HG03432 (cell line): ENCODE results near the gene CAMTA1.

Experiments used
- ATAC-seq: cut with Tn5 transposase; IDR thresholded peaks from one replicate; pipeline ENCODE4 v1.9.1; 2021; ENCODE audit warnings: mild to moderate bottlenecking, moderate library complexity; ENCODE audit not compliant: unreplicated experiment

CAMTA1 gene

GRCh38 chr1:7348073-7348472 lies 562.8 kb downstream of the CAMTA1 start:
- ATAC-seq = no peak

GRCh38 chr1:7348580-7348979 lies 563.3 kb downstream of the CAMTA1 start:
- ATAC-seq = no peak

GRCh38 chr1:7350804-7351203 lies 565.5 kb downstream of the CAMTA1 start:
- no peak for ATAC-seq

- ATAC-seq = no peak
Observed at GRCh38 chr1:7351649-7352048, 566.4 kb downstream of the CAMTA1 start.

- ATAC-seq = no peak
Observed at GRCh38 chr1:7352364-7352763, 567.1 kb downstream of the CAMTA1 start.

GRCh38 chr1:7352974-7353373 lies 567.7 kb downstream of the CAMTA1 start:
- ATAC-seq = no peak

- no peak for ATAC-seq
Observed at GRCh38 chr1:7355646-7356045, 570.4 kb downstream of the CAMTA1 start.

- no peak for ATAC-seq
Observed at GRCh38 chr1:7356079-7356478, 570.8 kb downstream of the CAMTA1 start.

GRCh38 chr1:7358425-7358824 lies 573.2 kb downstream of the CAMTA1 start:
- ATAC-seq = no peak

GRCh38 chr1:7360526-7360925 lies 575.3 kb downstream of the CAMTA1 start:
- ATAC-seq = no peak

- ATAC-seq = no peak
Observed at GRCh38 chr1:7362947-7363346, 577.7 kb downstream of the CAMTA1 start.

- no peak for ATAC-seq
Observed at GRCh38 chr1:7363450-7363849, 578.2 kb downstream of the CAMTA1 start.

- ATAC-seq = no peak
Observed at GRCh38 chr1:7365706-7366105, 580.5 kb downstream of the CAMTA1 start.

GRCh38 chr1:7366286-7366954 lies 581.2 kb downstream of the CAMTA1 start:
- ATAC-seq = no peak

GRCh38 chr1:7366955-7367665 lies 581.9 kb downstream of the CAMTA1 start:
- ATAC-seq = no peak

GRCh38 chr1:7369866-7370265 lies 584.6 kb downstream of the CAMTA1 start:
- no peak for ATAC-seq

- ATAC-seq = no peak
Observed at GRCh38 chr1:7371926-7372325, 586.7 kb downstream of the CAMTA1 start.

GRCh38 chr1:7372477-7373120 lies 587.3 kb downstream of the CAMTA1 start:
- no peak for ATAC-seq

GRCh38 chr1:7373251-7373650 lies 588.0 kb downstream of the CAMTA1 start:
- ATAC-seq = no peak

- no peak for ATAC-seq
Observed at GRCh38 chr1:7373876-7374562, 588.8 kb downstream of the CAMTA1 start.

GRCh38 chr1:7374563-7375160 lies 589.4 kb downstream of the CAMTA1 start:
- ATAC-seq = no peak
